Subcutaneous abdominal adipose tissue (tissue), 5 donors: ENCODE measurements around the gene YWHAQ.
A peak's percentile ranks its signal among the peaks of the same experiment; 100 is the strongest.
"Not testable (repeated sequence)": the region's sequence is repeated elsewhere in the genome, so short reads cannot be mapped to it uniquely, and the experiment has no call there.

Source experiments
- H3K27ac ChIP-seq: one replicate; pipeline ENCODE4 v1.7.0; 2013; ENCODE audit warnings: low read depth, mild to moderate bottlenecking, inconsistent platforms, low read length, moderate library complexity
- H3K27me3 ChIP-seq, 5 donors: one replicate each; pipeline ENCODE4 v1.7.0; 2013; ENCODE audit warnings: low read length in 5 of 5, inconsistent platforms in 1 of 5; ENCODE audit not compliant: control insufficient read depth in 5 of 5, insufficient read depth in 4 of 5
- H3K36me3 ChIP-seq, 5 donors: one replicate each; pipeline ENCODE4 v1.7.0; 2013; ENCODE audit warnings: low read length in 5 of 5; ENCODE audit not compliant: control insufficient read depth in 5 of 5, insufficient read depth in 5 of 5
- H3K4me1 ChIP-seq, 5 donors: one replicate each; pipeline ENCODE4 v1.7.0; 2013; ENCODE audit warnings: low read length in 5 of 5, mild to moderate bottlenecking in 3 of 5, moderate library complexity in 1 of 5; ENCODE audit not compliant: control insufficient read depth in 5 of 5, insufficient read depth in 5 of 5
- H3K4me3 ChIP-seq, 5 donors: one replicate each; pipeline ENCODE4 v1.7.0; 2013; ENCODE audit warnings: low read length in 5 of 5, low read depth in 1 of 5
- H3K9ac ChIP-seq, 5 donors: one replicate each; pipeline ENCODE4 v1.7.0; 2013; ENCODE audit warnings: low read length in 5 of 5, mild to moderate bottlenecking in 4 of 5, moderate library complexity in 3 of 5
- H3K9me3 ChIP-seq, 5 donors: one replicate each; pipeline ENCODE4 v1.7.0; 2013; ENCODE audit warnings: low read length in 5 of 5; ENCODE audit not compliant: control insufficient read depth in 5 of 5
- donor health status: healthy.
- donor health status: healthy.
- donor health status: healthy.
- donor health status: healthy.
- donor health status: healthy.

YWHAQ gene

GRCh38 chr2:9584902-9585301 lies 45.9 kb downstream of the YWHAQ start:
- not testable (repeated sequence) for H3K9ac ChIP-seq, H3K4me1 ChIP-seq, H3K27me3 ChIP-seq, H3K9me3 ChIP-seq, H3K4me3 ChIP-seq, H3K27ac ChIP-seq
- peaks cover 26 to 45% (median 35%) of the 10 kb centered on the region in 5 donors for H3K36me3 ChIP-seq

GRCh38 chr2:9582624-9583023 lies 48.2 kb downstream of the YWHAQ start:
- Histone ChIP-seq H3K4me1 (peaks cover 0 to 17% (median 12%) of the 10 kb centered on the region in 5 donors), H3K9ac (no peak overlapping the region), H3K27ac (no peak overlapping the region), H3K36me3 (peaks cover 21 to 36% (median 22%) of the 10 kb centered on the region in 5 donors), H3K4me3 (no peak overlapping the region), H3K27me3 (no peaks in the 10 kb centered on the region), H3K9me3 (no peaks in the 10 kb centered on the region)

GRCh38 chr2:9578467-9579235 lies 52.1 kb downstream of the YWHAQ start:
- Histone ChIP-seq H3K9me3 (no peaks in the 10 kb centered on the region), H3K4me1 (peaks cover 0 to 23% (median 12%) of the 10 kb centered on the region in 5 donors), H3K9ac (no peak overlapping the region), H3K27me3 (no peaks in the 10 kb centered on the region), H3K27ac (peak overlapping the region; percentile 13), H3K4me3 (no peak overlapping the region), H3K36me3 (peaks cover 3 to 8% (median 4%) of the 10 kb centered on the region in 5 donors)

- no peaks in the 10 kb centered on the region for H3K27me3 ChIP-seq
- H3K36me3 ChIP-seq: no peaks in the 10 kb centered on the region
- no peaks in the 10 kb centered on the region for H3K9me3 ChIP-seq
- H3K4me1 ChIP-seq: peaks cover 0 to 24% (median 14%) of the 10 kb centered on the region in 5 donors
- H3K4me3 ChIP-seq: no peak overlapping the region
- H3K27ac ChIP-seq: peak overlapping the region; percentile 21
- no peak overlapping the region for H3K9ac ChIP-seq
Observed at GRCh38 chr2:9574331-9574730, 56.5 kb downstream of the YWHAQ start.

- Histone ChIP-seq H3K27ac (peak overlapping the region; percentile 21), H3K4me1 (peaks cover 0 to 23% (median 12%) of the 10 kb centered on the region in 5 donors), H3K36me3 (no peaks in the 10 kb centered on the region), H3K27me3 (no peaks in the 10 kb centered on the region), H3K9ac (no peak overlapping the region), H3K9me3 (no peaks in the 10 kb centered on the region), H3K4me3 (no peak overlapping the region)
Observed at GRCh38 chr2:9573840-9574239, 57.0 kb downstream of the YWHAQ start.

- H3K9ac ChIP-seq: no peak overlapping the region
- H3K4me3 ChIP-seq: no peak overlapping the region
- H3K9me3 ChIP-seq: no peaks in the 10 kb centered on the region
- H3K27ac ChIP-seq: peak overlapping the region; percentile 21
- H3K4me1 ChIP-seq: peaks cover 0 to 16% (median 5%) of the 10 kb centered on the region in 5 donors
- no peaks in the 10 kb centered on the region for H3K36me3 ChIP-seq
- no peaks in the 10 kb centered on the region for H3K27me3 ChIP-seq
Observed at GRCh38 chr2:9573013-9573720, 57.6 kb downstream of the YWHAQ start.

GRCh38 chr2:9570182-9571060 lies 60.4 kb downstream of the YWHAQ start:
- Histone ChIP-seq H3K9me3 (no peaks in the 10 kb centered on the region), H3K27me3 (no peaks in the 10 kb centered on the region), H3K4me3 (no peak overlapping the region), H3K36me3 (peaks cover 0 to 3% (median 0%) of the 10 kb centered on the region in 5 donors), H3K27ac (no peak overlapping the region), H3K9ac (no peak overlapping the region), H3K4me1 (peaks cover 0 to 13% (median 6%) of the 10 kb centered on the region in 5 donors)

- peaks cover 0 to 3% (median 0%) of the 10 kb centered on the region in 5 donors for H3K36me3 ChIP-seq
- peak overlapping the region; percentile 13 to 48 (median 19) for H3K4me3 ChIP-seq
- peaks cover 0 to 11% (median 11%) of the 10 kb centered on the region in 5 donors for H3K4me1 ChIP-seq
- H3K27me3 ChIP-seq: no peaks in the 10 kb centered on the region
- peak overlapping the region in 3 of 5 donors; percentile 45 to 71 (median 57) for H3K9ac ChIP-seq
- no peaks in the 10 kb centered on the region for H3K9me3 ChIP-seq
- H3K27ac ChIP-seq: peak overlapping the region; percentile 68
Observed at GRCh38 chr2:9565436-9566153, 65.2 kb downstream of the YWHAQ start.

- H3K36me3 ChIP-seq: peaks cover 0 to 2% (median 0%) of the 10 kb centered on the region in 5 donors
- H3K4me3 ChIP-seq: no peak overlapping the region
- no peak overlapping the region for H3K9ac ChIP-seq
- peaks cover 0 to 21% (median 15%) of the 10 kb centered on the region in 5 donors for H3K4me1 ChIP-seq
- no peak overlapping the region for H3K27ac ChIP-seq
- H3K9me3 ChIP-seq: no peaks in the 10 kb centered on the region
- no peaks in the 10 kb centered on the region for H3K27me3 ChIP-seq
Observed at GRCh38 chr2:9560628-9561027, 70.2 kb downstream of the YWHAQ start.
